ENCODE results near the gene PSME1. TPM values are rescaled to one million over a fixed set of nuclear protein-coding genes. Genes with fewer than 3 reads are reported as not detected.

PSME1 gene
- total RNA-seq, 2 donors from 2014 or later: 68.6 to 108 TPM

- DNase-seq: peak; percentile 99
- Mint-ChIP-seq H3K4me1 (peaks cover 15% of the 10 kb centered on the region), H3K9me3 (no peaks in the 10 kb centered on the region), H3K27me3 (ENCODE audit: insufficient read depth) (no peaks in the 10 kb centered on the region), H3K27ac (peak within 1 kb of the TSS; percentile 99), H3K36me3 (ENCODE audit: low read depth) (peaks cover 28% of the 10 kb centered on the region), H3K4me3 (peak within 1 kb of the TSS; percentile 87)
- Histone ChIP-seq H3K9me3 (ENCODE audit: control insufficient read depth, low read length) (no peaks in the 10 kb centered on the region), H3K4me1 (ENCODE audit: control insufficient read depth, insufficient read depth, low read length) (no peaks in the 10 kb centered on the region), H3K27me3 (ENCODE audit: control insufficient read depth, insufficient read depth, low read length, poor library complexity, severe bottlenecking) (no peaks in the 10 kb centered on the region), H3K4me3 (ENCODE audit: low read length) (peak within 1 kb of the TSS; percentile 94), H3K36me3 (ENCODE audit: control insufficient read depth, insufficient read depth, low read length) (peaks cover 32% of the 10 kb centered on the region), H3K9ac (ENCODE audit: extremely low read depth, low read length, poor library complexity, severe bottlenecking) (peak within 1 kb of the TSS; percentile 78), H3K27ac (ENCODE audit: low read depth, low read length) (peak within 1 kb of the TSS; percentile 90)
- WGBS, 2 experiments (ENCODE audit: insufficient coverage in 1 of 2, insufficient read length in 1 of 2): 0% methylated on average over 17 to 65 of the region's 65 CpGs
- TF ChIP-seq CTCF (conservative IDR thresholded peaks at IDR 0.05): no peak
These were observed 21.2 kb upstream of the PSME1 start, which contains the start of the genes DCAF11 and NRL for GRCh38 chr14:24114532-24115421. DCAF11 (plus strand) TSS chr14:24114777; CDS start chr14:24115595, 818 bp downstream. NRL (minus strand) TSS chr14:24114949; CDS start chr14:24082848, 32,101 bp downstream.

- peak overlapping the region; percentile 54 for H3K9ac ChIP-seq (ENCODE audit: extremely low read depth, low read length, poor library complexity, severe bottlenecking)
- H3K27ac ChIP-seq (ENCODE audit: low read depth, low read length): no peak overlapping the region
- no peak for TF ChIP-seq CTCF (conservative IDR thresholded peaks at IDR 0.05)
- Mint-ChIP-seq H3K27me3 (ENCODE audit: insufficient read depth) (no peaks in the 10 kb centered on the region), H3K36me3 (ENCODE audit: low read depth) (peaks cover 31% of the 10 kb centered on the region), H3K27ac (peak overlapping the region; percentile 99), H3K4me1 (peaks cover 15% of the 10 kb centered on the region), H3K9me3 (no peaks in the 10 kb centered on the region), H3K4me3 (peak overlapping the region; percentile 87)
- peaks cover 34% of the 10 kb centered on the region for H3K36me3 ChIP-seq (ENCODE audit: control insufficient read depth, insufficient read depth, low read length)
- no peaks in the 10 kb centered on the region for H3K4me1 ChIP-seq (ENCODE audit: control insufficient read depth, insufficient read depth, low read length)
- no peak for DNase-seq
- H3K9me3 ChIP-seq (ENCODE audit: control insufficient read depth, low read length): no peaks in the 10 kb centered on the region
- H3K4me3 ChIP-seq (ENCODE audit: low read length): peak overlapping the region; percentile 94
- WGBS, 2 experiments (ENCODE audit: insufficient coverage in 1 of 2, insufficient read length in 1 of 2): 9 to 12% methylated on average over 11 to 14 of the region's 14 CpGs
- no peaks in the 10 kb centered on the region for H3K27me3 ChIP-seq (ENCODE audit: control insufficient read depth, insufficient read depth, low read length, poor library complexity, severe bottlenecking)
These were observed 20.4 kb upstream of the PSME1 start for GRCh38 chr14:24115422-24116127.

- Histone ChIP-seq H3K4me1 (ENCODE audit: control insufficient read depth, insufficient read depth, low read length) (no peaks in the 10 kb centered on the region), H3K27ac (ENCODE audit: low read depth, low read length) (no peak overlapping the region), H3K36me3 (ENCODE audit: control insufficient read depth, insufficient read depth, low read length) (peaks cover 41% of the 10 kb centered on the region), H3K4me3 (ENCODE audit: low read length) (peak overlapping the region; percentile 94), H3K9me3 (ENCODE audit: control insufficient read depth, low read length) (no peaks in the 10 kb centered on the region), H3K9ac (ENCODE audit: extremely low read depth, low read length, poor library complexity, severe bottlenecking) (no peak overlapping the region), H3K27me3 (ENCODE audit: control insufficient read depth, insufficient read depth, low read length, poor library complexity, severe bottlenecking) (no peaks in the 10 kb centered on the region)
- no peak for DNase-seq
- no peak for TF ChIP-seq CTCF (conservative IDR thresholded peaks at IDR 0.05)
- H3K36me3 Mint-ChIP-seq (ENCODE audit: low read depth): peaks cover 37% of the 10 kb centered on the region
- H3K27ac Mint-ChIP-seq: no peak overlapping the region
- H3K9me3 Mint-ChIP-seq: no peaks in the 10 kb centered on the region
- no peaks in the 10 kb centered on the region for H3K27me3 Mint-ChIP-seq (ENCODE audit: insufficient read depth)
- 91 to 98% methylated on average over 4 to 6 of the region's 6 CpGs for WGBS, 2 experiments (ENCODE audit: insufficient coverage in 1 of 2, insufficient read length in 1 of 2)
- H3K4me1 Mint-ChIP-seq: peaks cover 15% of the 10 kb centered on the region
- H3K4me3 Mint-ChIP-seq: peak overlapping the region; percentile 87
These were observed 19.7 kb upstream of the PSME1 start for GRCh38 chr14:24116128-24116814.

Data from endodermal cell (in vitro differentiated cells).